GM19025 (cell line): Measurements from ENCODE around the gene SCEL.

Source experiments
- ATAC-seq: cut with Tn5 transposase; IDR thresholded peaks from one replicate; pipeline ENCODE4 v1.9.1; 2021; ENCODE audit warnings: mild to moderate bottlenecking, low read depth, moderate library complexity; ENCODE audit not compliant: unreplicated experiment

Gene SCEL

DNA sequence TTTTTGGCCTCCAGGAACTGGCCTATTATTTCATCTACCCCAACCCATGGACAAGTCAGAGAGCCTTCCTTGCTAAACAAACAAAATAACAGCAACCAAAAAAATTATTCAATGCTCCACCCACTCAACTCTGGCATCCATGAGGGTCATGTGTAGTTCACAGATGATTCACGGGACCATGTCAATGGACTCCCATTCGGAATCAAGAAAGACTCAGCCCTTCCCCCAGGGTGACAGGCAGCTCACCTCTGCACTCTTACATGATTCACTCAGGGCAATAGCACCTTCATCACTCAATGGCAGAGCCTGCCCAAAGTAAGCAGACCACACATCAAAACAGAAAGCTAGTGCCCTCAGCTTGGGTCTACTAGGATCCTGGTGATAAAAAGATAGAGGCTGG is 14.3 kb upstream of the SCEL start:
- no peak for ATAC-seq

DNA sequence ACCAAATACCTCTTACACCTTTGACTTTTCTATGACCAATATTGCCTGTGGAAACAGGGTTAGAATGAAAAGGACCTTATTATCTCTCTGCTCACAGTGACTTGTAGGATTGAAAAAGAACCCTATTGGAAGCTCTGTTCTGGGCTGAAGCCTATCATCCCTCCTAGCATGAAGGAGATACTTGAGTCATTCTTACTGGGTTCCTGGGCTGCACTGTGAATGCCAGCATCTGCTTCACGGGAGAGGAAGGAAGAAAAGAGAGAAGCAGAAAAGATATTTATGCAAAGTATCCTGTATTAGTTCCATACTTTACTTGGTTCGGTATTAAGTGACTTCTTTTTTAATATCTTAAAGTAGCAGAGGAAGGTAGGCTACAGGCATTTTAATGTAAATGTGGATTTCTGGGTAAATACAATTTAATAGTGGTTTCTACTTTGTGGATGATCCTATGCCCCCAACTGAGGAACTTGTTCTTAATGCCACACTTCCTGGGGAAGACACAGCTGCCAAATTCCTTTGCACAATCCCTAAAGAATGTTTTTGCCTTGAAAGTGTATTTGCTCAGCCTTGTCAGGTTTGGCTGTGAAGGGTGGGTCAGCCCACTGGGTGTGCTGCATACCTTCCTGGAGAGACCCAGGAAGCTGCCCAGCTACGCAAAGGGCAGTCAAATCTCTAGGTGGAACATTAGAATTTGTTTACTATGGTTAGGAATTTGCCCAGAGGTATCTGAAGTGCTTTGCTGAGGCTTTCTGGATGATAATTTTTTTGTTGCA is 13.7 kb upstream of the SCEL start:
- ATAC-seq = no peak

DNA sequence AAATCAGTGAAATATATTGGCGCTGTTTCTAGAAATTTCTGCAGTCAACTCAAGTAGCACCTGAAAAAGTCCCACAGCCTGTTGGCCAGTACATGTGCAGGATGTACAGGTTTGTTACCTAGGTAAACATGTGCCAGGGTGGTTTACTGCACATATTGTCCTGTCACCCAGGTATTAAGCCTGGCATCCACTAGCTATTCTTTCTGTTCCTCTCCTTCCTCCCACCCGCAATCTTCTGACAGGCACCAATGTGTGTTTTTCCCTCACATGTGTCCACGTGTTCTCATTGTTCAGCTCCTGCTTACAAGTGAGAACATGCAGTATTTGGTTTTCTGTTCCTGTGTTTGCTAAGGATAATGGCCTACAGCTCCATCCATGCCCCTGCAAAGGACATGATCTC is 13.1 kb upstream of the SCEL start:
- no peak for ATAC-seq

DNA sequence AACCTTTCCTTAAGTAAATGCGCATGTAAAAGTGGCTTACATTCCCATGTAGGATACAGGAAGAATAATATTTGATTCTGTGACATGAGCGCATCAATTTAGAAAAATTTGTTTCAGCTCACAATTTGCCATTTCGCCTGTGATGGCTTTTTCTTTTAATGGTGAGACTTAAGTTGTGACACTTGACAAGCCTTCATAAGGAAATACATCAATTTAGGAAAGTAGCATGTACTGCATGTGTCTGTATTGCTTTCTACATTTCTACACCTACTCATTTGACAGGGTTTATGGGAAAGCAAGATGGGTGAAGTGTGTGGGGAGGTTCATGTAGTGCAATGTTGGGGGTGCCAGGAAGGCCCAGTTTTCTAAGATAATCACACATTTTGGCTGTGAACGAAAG is 12.1 kb upstream of the SCEL start:
- ATAC-seq = no peak

DNA sequence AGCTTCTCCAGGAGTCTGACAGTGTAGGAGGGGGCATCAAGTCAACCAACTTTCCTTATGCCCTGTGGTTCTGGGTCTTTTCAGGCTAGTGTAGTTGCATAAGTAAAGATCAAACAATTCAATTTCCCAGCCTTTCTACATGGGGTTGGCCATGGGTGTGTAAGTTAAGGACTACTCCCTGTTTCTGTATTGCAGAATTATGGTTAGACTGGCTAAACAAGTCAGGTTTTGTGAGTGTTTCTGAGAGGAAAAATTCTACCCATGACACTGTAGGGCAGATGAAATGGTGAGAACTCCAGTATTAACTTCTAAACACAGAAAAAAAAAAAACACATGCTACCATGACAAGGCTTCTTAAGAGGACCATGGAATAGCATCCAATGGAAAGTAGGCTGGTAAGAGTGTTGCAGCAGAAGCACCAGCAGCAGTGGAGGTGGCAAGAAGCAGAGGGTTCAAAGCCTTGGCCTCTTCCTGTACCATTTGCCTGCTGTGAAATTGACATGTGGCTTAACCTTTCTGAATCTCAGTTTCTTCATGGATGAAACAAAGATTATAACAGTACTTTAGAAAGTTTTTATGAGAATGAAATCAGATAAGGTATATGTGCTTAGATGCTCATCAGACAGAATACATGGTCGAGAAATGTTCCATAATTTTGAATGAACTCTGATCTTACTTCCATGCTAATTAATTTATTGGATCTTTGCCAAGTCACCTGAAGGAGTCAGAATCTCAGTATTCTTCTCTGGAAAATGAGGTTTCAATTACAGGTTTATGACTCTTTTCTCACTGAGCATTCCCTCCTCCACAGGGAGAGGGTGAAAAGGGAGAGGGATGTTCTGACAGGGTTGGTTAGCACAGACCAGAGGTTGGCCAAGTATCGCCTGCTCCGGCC is 11.4 kb upstream of the SCEL start:
- no peak for ATAC-seq

DNA sequence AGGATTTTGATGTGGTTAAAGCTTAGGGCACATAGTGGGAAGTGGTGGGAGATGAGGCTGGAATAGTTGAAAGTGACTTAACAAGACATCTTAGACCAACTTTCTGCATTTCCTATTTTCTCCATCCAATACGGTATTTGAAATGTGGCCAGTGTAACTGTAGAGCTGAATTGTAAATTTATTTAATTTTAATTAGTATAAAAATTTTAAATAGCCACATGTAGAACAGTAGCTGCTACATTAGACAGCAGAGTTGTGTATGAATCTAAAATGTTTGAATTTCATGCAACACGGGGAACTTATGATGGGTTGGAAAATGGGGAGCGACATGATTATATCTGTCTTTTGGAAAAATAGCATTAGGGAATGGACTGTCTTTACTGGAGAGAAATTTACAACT is 7.1 kb upstream of the SCEL start:
- no peak for ATAC-seq

DNA sequence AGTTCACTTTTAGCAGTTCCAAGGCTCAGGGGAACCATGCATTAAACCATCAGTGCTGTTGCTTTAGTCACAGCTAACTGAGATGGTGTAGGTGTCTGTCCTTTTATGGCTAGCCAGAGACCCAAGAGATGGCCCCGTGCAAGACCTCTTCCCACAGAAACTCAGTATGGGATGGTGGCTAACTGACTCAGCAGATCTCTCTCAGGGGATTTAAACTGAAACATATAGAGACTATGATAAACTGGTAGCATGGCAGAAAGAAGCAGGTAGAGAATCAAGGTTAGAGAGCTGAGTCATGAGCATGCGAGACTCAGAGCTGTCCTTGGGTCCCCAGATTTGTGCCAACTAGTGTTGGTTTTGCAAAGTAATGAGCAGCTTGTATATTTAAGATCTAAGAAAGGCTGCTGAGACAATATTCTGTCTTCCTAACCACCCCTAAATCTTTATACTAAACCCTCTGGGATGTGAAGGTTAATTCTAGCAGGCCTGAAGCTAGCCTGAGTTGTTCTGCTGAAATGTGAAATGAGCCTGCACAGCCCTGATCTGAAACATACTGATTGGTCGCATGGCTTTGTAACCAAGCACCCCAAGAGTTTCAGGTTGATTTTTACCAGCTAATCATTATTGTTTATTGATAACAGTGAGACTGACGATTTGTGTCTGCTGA is 6.5 kb upstream of the SCEL start:
- peak; percentile 84 for ATAC-seq

DNA sequence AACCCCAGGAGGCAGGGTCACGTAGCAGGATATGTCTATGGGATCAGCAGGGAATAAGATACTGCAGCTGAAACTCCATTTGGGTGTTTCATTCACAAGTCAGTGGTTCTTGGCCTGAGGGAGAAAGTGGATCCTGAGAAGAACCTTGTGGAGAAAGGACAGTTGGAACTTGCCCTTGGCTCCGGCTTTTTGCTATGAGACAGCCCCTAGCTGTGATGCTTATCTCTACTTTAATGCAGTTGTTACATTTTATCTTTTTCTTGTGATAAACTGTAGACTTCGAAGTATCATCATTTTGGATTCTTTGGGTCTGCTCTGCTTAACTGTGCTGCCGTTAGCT is 6.0 kb upstream of the SCEL start:
- no peak for ATAC-seq

DNA sequence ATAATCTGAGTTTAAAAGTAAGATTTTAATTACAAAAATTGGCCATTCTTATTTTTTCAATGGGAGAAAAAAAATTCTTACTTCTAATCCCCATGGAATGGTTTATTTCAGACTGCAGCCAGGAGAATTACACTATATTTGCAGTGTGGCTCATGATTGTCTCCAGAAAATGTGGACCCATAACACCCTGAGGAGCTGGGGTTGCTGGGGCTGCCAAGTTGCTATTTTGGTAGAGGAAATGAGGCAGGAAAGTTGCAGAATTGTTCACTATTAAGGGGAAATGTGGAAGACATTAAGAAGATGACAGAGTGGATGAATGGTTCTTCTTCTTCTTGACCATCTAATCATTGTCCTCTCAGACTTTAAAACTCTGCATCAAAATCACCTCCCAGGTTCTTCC is 4.6 kb upstream of the SCEL start:
- no peak for ATAC-seq

DNA sequence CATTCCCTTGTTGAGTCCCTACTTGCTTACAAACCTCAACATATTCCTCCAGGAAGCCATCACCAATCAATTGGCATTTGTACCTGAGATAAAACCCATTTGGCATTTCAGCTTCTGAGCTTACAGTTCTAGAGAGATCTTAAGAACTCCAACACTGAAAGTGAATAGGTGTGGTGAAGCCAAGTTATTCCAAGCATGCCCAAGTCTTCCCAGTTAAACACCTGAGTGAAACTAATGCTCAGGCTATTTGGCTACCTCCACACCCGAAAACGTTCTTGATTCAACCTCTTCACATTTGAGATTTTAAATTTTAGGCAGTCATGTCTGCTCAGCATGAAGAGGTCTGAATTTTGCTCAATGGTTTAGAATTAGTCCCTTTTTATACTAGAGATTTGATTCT is 2.5 kb upstream of the SCEL start:
- ATAC-seq = no peak

DNA sequence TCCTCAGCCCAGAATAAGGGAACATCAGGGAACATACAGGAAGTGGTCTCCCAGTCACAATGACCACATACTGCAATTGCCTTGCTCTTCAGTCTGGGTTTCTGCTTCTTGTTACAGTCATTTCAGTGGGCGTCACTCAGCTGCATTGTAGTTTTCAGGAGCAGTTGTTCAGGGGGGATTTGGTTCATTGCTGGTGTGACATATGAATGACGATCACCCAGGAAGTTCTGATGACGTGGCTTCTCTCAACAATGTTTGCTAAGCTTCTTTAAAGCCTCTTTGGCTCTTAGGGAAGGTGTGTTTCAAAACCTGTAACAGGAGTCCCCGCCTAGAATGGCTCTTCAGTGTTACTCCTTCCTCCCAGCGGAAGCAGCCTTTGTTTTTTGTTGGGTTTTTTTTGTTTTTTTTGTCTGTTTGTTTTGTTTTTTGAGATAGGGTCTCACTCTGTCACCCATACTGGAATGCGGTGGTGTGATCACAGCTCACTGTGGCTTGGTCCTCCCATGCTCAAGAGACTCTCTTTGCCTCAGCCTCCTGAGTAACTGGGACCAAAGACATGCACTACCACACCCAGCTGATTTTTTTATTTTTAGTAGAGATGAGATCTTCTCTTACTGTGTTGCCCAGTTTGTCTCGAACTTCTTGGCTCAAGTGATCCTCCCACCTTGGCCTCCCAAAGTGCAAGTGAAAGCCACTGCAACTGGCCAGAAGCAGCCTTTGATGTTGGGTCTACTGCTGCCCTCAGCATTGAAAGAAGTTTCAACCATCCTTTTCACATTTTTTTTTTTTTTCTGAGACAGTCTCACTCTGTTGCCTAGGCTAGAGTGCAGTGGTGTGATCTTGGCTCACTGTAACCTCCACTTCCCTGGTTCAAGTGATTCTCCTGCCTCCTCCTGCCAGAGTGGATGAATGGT is 1.4 kb upstream of the SCEL start:
- no peak for ATAC-seq

DNA sequence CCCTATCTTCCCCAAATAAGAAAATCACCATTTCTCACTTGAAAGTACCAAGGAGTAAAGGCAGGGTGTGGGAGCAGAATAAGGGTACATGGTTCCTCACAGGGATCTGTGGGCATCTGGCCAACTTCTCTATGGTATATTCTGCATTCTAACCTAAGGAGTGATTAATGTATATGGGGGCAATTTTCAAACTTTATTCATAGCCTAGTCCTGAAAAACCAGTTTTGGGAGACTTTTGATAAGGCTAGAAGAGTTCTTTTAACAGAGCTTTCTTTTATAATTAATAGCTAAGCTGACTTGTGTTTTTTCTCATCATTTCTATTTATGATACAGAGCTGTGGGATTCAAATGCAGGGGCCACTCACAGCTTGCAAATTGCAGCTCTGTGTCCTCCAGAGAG is 852 bp downstream of the SCEL start:
- no peak for ATAC-seq

DNA sequence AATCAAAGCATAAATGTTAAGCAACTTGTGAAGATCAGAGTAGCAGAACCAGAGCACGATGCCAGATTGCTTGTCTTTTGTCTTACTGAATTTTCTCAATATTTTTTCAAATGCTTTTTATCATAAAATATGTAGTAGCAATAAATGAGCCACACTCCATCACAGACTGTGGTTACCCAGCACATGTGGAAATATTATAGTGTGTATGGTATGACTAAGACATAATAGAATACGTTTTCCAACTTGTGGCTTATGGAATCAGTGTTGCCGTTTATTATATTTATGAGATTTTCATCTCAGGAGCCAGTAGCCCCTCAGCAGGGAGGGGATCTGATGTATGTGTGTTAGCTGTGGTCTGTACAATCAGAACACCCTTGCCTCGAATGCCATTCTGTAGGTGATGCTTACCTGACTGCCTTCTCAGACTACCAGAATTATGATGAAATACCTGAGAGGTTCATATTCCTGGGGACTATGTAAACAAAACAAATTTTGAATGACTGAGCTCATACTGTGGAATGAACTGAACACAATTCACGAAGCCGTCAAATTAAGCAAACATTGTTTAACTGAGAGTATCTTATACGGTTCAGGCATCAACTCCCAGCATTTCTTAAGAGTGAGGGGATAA is 1.9 kb downstream of the SCEL start:
- no peak for ATAC-seq

DNA sequence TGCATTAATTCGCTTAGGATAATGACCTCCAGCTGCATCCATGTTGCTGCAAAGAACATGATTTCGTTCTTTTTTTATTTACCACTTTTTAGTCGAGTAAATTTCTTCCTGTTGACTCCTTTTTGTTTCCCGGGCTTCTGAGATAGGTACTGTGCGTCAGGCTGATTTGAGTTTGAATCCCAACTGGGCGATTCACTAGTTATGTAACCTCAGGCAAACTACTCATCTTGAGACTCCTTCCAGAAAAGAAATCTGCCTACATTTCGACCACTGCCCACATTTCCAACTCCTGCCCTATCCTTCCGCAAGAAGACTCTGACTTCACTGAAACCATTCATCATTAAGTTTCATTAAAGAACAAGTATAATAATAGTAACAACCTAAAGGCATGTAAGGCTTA is 8.2 kb downstream of the SCEL start:
- ATAC-seq = no peak

DNA sequence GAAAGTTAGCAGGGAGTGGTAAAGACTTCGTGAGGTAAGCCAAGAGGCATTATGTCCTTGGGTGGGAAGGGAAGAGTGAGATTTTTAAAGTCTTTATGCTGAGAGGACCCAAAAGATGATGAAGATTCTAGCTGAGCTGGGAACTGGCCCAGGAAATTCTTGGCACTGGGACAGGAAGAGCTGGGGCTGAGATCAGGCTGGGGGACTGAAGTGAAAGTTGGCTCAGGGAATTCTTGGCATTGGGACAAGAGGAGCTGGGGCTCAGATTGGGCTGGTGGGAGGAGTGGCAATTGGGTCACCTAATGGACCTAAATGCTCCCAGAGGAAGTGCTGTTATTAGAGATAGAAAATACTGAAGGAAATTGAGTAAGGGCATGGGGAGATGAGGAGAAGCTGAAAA is 8.8 kb downstream of the SCEL start:
- ATAC-seq = no peak

DNA sequence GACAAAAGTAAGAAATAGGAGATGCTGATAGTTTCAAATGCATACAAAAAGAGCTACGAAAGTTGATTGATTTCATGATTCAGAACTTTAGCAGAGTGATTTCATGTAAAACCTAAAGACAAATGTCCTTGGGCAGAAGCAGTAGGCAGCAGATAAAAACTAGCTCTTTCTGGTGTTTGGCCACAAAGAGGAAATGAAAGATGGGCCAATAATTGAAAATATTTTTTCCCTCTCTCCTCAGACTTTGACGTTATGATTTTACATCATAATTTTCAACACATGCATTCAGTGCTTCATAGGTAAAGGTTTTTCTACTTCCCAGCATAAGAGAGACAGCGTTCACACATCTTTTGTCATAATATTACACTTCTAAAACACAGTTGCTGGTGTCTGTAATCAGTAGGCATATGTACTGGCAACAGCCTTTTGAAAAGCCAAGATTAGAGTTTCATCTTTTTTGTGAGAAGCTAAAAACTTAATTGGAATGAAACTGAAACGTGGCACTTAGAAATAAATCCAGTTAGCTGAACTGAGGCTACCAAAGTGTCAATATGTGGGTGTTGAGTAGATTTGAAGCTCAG is 9.3 kb downstream of the SCEL start:
- ATAC-seq = no peak

DNA sequence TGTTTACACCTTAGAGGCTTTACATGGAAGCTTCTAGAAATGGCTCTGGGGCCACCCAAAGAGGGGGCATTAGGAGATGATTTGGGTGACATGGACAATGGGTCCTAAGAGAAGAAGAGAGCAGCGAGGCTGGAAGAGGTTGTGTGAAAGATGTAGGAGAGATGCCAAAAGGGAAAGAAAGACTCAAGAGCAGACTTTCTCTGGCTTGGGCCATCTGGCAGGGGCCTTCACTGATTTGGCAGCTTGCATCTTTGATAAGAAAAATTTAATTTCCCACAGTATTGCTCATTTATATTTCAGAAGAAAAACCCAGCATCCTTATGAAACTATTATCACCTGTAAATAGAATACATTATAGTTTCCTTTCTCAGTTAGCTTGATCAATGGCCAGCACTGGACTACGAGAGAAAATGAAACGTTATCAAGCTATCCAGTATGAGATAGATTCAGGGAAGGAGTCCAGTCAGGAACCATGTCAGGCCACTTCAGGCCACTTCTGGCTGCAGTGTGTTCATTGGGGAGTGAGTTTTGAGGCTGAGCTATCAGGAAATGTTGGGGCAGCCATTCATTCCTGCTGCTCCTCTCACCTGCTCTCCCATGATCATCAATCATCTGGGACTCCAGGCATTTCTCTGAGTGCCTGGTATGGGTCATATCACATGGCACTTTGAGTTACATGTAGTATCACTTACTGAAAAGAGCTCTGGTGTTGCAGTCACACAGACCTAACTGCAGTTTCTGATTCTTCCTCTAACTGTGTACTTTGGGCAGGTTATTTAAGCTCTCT is 10.3 kb downstream of the SCEL start:
- ATAC-seq = no peak

DNA sequence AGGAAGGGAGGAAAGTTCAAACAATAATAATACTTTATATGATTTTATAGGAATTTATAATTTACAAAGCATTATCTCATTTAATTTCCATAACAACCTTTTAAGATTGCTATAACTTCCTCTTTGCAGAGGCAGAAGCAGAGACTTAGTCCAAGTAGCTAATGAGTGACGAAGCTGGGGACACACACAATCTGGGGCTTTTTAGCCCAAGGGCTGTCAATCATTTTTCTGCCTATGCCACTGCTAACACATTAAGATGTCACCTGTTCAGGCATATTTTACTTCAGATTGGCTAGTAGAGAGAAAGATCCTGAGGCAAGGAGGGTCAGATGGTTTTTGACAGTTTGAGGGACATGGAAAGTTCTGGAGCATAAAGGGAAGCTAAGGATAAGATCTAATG is 12.6 kb downstream of the SCEL start:
- ATAC-seq = peak; percentile 91

DNA sequence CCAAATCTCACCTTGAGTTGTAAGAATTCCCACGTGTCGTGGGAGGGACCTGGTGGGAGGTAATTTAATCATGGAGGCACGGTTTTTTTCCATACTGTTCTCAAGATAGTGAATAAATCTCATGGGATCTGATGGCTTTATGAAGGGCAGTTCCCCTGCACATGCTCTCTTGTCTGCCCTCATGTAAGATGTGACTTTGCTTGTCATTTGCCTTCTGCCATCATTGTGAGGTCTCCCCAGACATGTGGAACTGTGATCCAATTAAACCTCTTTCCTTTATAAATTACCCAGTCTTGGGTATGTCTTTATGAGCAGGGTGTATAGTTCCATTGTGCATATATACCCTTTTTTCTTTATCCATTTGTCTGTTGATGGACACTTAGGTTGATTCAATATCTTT is 13.1 kb downstream of the SCEL start:
- no peak for ATAC-seq
